Mammary epithelial cell (primary cell): ENCODE measurements around the gene OTOP1.

ENCODE experiments used
- CTCF ChIP-seq, 2 donors: IDR thresholded peaks in 1 of 2; conservative IDR thresholded peaks in 1 of 2; 2 replicates each; pipeline ENCODE4 v1.5.1; 2011 to 2012; ENCODE audit warnings: inconsistent platforms in 2 of 2, low read length in 2 of 2, mild to moderate bottlenecking in 2 of 2, control low read depth in 1 of 2, low read depth in 1 of 2; ENCODE audit not compliant: insufficient read depth in 1 of 2; ENCODE audit errors: extremely low read depth in 1 of 2
- EZH2 ChIP-seq: IDR thresholded peaks from 2 replicates; pipeline ENCODE4 v1.6.1; 2012; ENCODE audit warnings: low read length, inconsistent platforms, borderline replicate concordance

DNA sequence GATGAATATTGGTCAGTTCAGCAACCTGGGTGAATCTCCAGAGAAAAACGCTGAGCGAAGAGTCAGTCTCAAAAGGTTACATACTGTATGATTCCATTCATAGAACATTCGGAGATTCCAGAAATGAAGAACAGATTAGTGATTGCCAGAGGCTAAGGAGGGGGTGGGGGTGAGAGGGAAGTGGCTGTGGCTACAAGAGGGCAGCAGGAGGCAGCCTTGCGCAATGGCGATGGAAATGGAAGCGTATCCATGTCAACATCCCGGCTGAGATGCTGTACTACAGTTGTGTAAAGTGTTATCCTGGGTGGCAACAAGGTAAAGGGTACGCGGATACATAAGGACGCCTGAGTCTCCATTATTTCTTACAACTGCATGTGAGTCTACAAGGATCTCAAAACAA, 45.2 kb upstream of the OTOP1 start:
- TF ChIP-seq CTCF (conservative IDR thresholded peaks at IDR 0.05 in 1 of 2, IDR thresholded peaks at IDR 0.05 in 1 of 2; ENCODE audit: extremely low read depth in 1 of 2, insufficient read depth in 1 of 2, low read depth in 1 of 2, low read length in 2 of 2), result no peak
- no peak for TF ChIP-seq EZH2
